ENCODE results near the gene RNF5.
"Not testable (repeated sequence)": the region's sequence is repeated elsewhere in the genome, so short reads cannot be mapped to it uniquely, and the experiment has no call there.

RNF5 gene

GRCh38 chr6:32182555-32182981, 4.4 kb downstream of the RNF5 start:
- no peak for DNase-seq (ENCODE audit: low read depth)
- no peak for TF ChIP-seq CTCF (conservative IDR thresholded peaks at IDR 0.05; ENCODE audit: low read depth, low read length)
- H3K4me3 ChIP-seq (ENCODE audit: low read length): no peak overlapping the region

GRCh38 chr6:32183030-32183429, 4.8 kb downstream of the RNF5 start:
- DNase-seq (ENCODE audit: low read depth): no peak
- TF ChIP-seq CTCF (conservative IDR thresholded peaks at IDR 0.05; ENCODE audit: low read depth, low read length): no peak

GRCh38 chr6:32183483-32184083, 5.4 kb downstream of the RNF5 start:
- TF ChIP-seq CTCF (conservative IDR thresholded peaks at IDR 0.05; ENCODE audit: low read depth, low read length): no peak
- DNase-seq (ENCODE audit: low read depth): no peak
- H3K4me3 ChIP-seq (ENCODE audit: low read length): no peak overlapping the region

More at GRCh38 chr6:32183030-32183429, 4.8 kb downstream of the RNF5 start:
- H3K4me3 ChIP-seq (ENCODE audit: low read length): no peak overlapping the region

GRCh38 chr6:32184084-32184640, 6.0 kb downstream of the RNF5 start, which contains the start of gene AGER:
Gene AGER (minus strand): TSS chr6:32184253. CDS start chr6:32184222, 31 bp downstream.
- DNase-seq (ENCODE audit: low read depth): no peak

GRCh38 chr6:32185681-32186131, 7.5 kb downstream of the RNF5 start:
- not testable (repeated sequence) for DNase-seq (ENCODE audit: low read depth); H3K4me3 ChIP-seq (ENCODE audit: low read length)

More at GRCh38 chr6:32184084-32184640, 6.0 kb downstream of the RNF5 start, which contains the start of gene AGER:
- TF ChIP-seq CTCF (conservative IDR thresholded peaks at IDR 0.05; ENCODE audit: low read depth, low read length): no peak
- no peak within 1 kb of the TSS for H3K4me3 ChIP-seq (ENCODE audit: low read length)

- DNase-seq (ENCODE audit: low read depth); H3K4me3 ChIP-seq (ENCODE audit: low read length): not testable (repeated sequence)
These were observed 8.1 kb downstream of the RNF5 start for GRCh38 chr6:32186151-32186840.

- no peak for DNase-seq (ENCODE audit: low read depth)
- H3K4me3 ChIP-seq (ENCODE audit: low read length): no peak overlapping the region
- no peak for TF ChIP-seq CTCF (conservative IDR thresholded peaks at IDR 0.05; ENCODE audit: low read depth, low read length)
These were observed 9.0 kb downstream of the RNF5 start for GRCh38 chr6:32187009-32187709.

GRCh38 chr6:32187725-32188380, 9.6 kb downstream of the RNF5 start:
- DNase-seq (ENCODE audit: low read depth); H3K4me3 ChIP-seq (ENCODE audit: low read length): not testable (repeated sequence)

Measured in retinal pigment epithelial cell (primary cell).